CD4-positive, alpha-beta T cell (primary cell): ENCODE results near the gene SLC13A3. TPM values are rescaled to one million over a fixed set of nuclear protein-coding genes. Genes with fewer than 3 reads are reported as not detected.

Experiments
- ATAC-seq: fragments of 200-7000 bp; cut with Tn5 transposase; one replicate; pipeline ENCODE4 v1.10.0; 2022; ENCODE audit warnings: mild to moderate bottlenecking; ENCODE audit not compliant: poor library complexity
- CTCF ChIA-PET: fragments of 350-600 bp; sonication (Branson Sonifier 250); formaldehyde crosslinking; loops from one replicate; lab custom pipeline; 2021; ENCODE audit warnings: antibody characterized with exemption, inconsistent platforms; lab: Charles Lee
- POLR2A ChIA-PET: fragments of 350-600 bp; sonication (Branson Sonifier 250); formaldehyde crosslinking; loops from one replicate; lab custom pipeline; 2021; ENCODE audit warnings: antibody characterized with exemption, inconsistent platforms; lab: Charles Lee
- DNase-seq, 14 experiments: peaks; one replicate each; pipeline ENCODE4 v3.0.0-alpha.2; 2013 to 2020; ENCODE audit warnings: mixed read lengths in 2 of 14
- H3K27ac ChIP-seq, 2 donors: one replicate each; pipeline versions ENCODE4 v1.5.1 to v1.7.0; 2013; ENCODE audit warnings: low read length in 2 of 2, low read depth in 1 of 2, mild to moderate bottlenecking in 1 of 2
- H3K27me3 ChIP-seq, 2 experiments: 1 replicate in 1 of 2; 2 replicates in 1 of 2; pipeline versions ENCODE4 v1.6.1 to v1.7.0; 2013; ENCODE audit warnings: low read length in 2 of 2, control low read depth in 1 of 2, mild to moderate bottlenecking in 1 of 2, moderate library complexity in 1 of 2; ENCODE audit not compliant: insufficient read depth in 2 of 2, control insufficient read depth in 1 of 2
- H3K36me3 ChIP-seq: one replicate; pipeline ENCODE4 v1.6.1; 2013; ENCODE audit warnings: low read length, control low read depth; ENCODE audit not compliant: insufficient read depth
- H3K4me1 ChIP-seq: one replicate; pipeline ENCODE4 v1.6.1; 2013; ENCODE audit warnings: low read length, control low read depth; ENCODE audit not compliant: insufficient read depth
- H3K4me3 ChIP-seq: one replicate; pipeline ENCODE4 v1.5.1; 2013; ENCODE audit warnings: mild to moderate bottlenecking, low read length, moderate library complexity
- H3K9me3 ChIP-seq, 2 experiments: 1 replicate in 1 of 2; 2 replicates in 1 of 2; pipeline versions ENCODE4 v1.6.1 to v1.7.0; 2013; ENCODE audit warnings: low read length in 2 of 2, mild to moderate bottlenecking in 2 of 2, control low read depth in 1 of 2, moderate library complexity in 1 of 2; ENCODE audit not compliant: control insufficient read depth in 1 of 2, insufficient read depth in 1 of 2
- H3K27ac Mint-ChIP-seq: one replicate; pipeline ENCODE4 v1.8.0; 2020; ENCODE audit warnings: mixed read lengths
- H3K27me3 Mint-ChIP-seq: one replicate; pipeline ENCODE4 v1.8.0; 2021; ENCODE audit warnings: mixed read lengths
- H3K36me3 Mint-ChIP-seq: one replicate; pipeline ENCODE4 v1.8.0; 2021; ENCODE audit warnings: low read depth, mixed read lengths
- H3K4me1 Mint-ChIP-seq: one replicate; pipeline ENCODE4 v1.8.0; 2021; ENCODE audit warnings: low read depth, mixed read lengths
- H3K4me3 Mint-ChIP-seq: one replicate; pipeline ENCODE4 v1.8.0; 2020; ENCODE audit warnings: mild to moderate bottlenecking, mixed read lengths
- H3K9me3 Mint-ChIP-seq: one replicate; pipeline ENCODE4 v1.8.0; 2020; ENCODE audit warnings: mixed read lengths
- intact Hi-C, 2 experiments: fragments of 100-400 bp; cut with DNase I in 1 of 2; cut with micrococcal nuclease in 1 of 2; formaldehyde crosslinking; loops; one replicate each; pipeline versions ENCODE4 v1.15.1 to v1.9.0; 2023 to 2025; cut with DNase I, micrococcal nuclease
- total RNA-seq, 174 experiments: library from RNA in 2 of 174; stranded (reverse) in 2 of 174; gene quantifications; one replicate each; pipeline ENCODE4 v1.2.3 and lab custom pipeline; 2021 to 2026
- TF ChIP-seq, protein P1 (sequence below): fragments of 200-600 bp; IDR thresholded peaks from one replicate; pipeline ENCODE4 v1.8.0; 2022; ENCODE audit warnings: antibody characterized with exemption, mild to moderate bottlenecking

SLC13A3 gene
- total RNA-seq, 2 experiments from 2014 or later, result 0.28 TPM; not detected in 1

DNA sequence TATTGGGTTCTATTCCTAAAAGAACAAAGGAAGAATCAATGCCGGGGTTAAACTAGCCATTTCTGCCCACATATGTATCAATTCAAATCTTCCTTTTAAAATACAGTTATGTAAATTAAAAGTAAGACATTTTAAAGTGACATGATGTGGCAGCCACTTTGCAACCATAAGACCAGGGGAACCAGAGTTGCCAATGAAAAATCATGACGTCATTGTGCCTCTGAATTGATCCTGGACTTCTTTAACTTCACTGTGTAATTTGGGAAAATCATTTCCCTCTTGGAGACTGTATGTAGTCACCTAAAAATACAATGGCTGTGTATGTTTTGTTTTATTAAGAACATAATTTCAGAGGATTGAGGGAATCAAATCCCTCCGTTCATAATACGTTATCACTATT is 42.2 kb downstream of the SLC13A3 start:
- Mint-ChIP-seq H3K27me3 (peaks cover 13% of the 10 kb centered on the region), H3K36me3 (no peaks in the 10 kb centered on the region), H3K9me3 (peaks cover 3% of the 10 kb centered on the region), H3K4me1 (no peaks in the 10 kb centered on the region), H3K27ac (no peak overlapping the region), H3K4me3 (no peak overlapping the region)
- H3K27me3 ChIP-seq, result peaks cover 0 to 4% of the 10 kb centered on the region in 2 experiments
- no peak for ATAC-seq
- TF ChIP-seq, protein P1, sequence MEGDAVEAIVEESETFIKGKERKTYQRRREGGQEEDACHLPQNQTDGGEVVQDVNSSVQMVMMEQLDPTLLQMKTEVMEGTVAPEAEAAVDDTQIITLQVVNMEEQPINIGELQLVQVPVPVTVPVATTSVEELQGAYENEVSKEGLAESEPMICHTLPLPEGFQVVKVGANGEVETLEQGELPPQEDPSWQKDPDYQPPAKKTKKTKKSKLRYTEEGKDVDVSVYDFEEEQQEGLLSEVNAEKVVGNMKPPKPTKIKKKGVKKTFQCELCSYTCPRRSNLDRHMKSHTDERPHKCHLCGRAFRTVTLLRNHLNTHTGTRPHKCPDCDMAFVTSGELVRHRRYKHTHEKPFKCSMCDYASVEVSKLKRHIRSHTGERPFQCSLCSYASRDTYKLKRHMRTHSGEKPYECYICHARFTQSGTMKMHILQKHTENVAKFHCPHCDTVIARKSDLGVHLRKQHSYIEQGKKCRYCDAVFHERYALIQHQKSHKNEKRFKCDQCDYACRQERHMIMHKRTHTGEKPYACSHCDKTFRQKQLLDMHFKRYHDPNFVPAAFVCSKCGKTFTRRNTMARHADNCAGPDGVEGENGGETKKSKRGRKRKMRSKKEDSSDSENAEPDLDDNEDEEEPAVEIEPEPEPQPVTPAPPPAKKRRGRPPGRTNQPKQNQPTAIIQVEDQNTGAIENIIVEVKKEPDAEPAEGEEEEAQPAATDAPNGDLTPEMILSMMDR, result no peak
- ChIA-PET POLR2A (no interaction called here), CTCF (no interaction called here)
- no peak overlapping the region for H3K4me3 ChIP-seq
- no peaks in the 10 kb centered on the region for H3K36me3 ChIP-seq
- H3K9me3 ChIP-seq, result no peaks in the 10 kb centered on the region
- intact Hi-C loops, result no loop called here
- no peaks in the 10 kb centered on the region for H3K4me1 ChIP-seq
- no peak overlapping the region for H3K27ac ChIP-seq
- no peak for DNase-seq

DNA sequence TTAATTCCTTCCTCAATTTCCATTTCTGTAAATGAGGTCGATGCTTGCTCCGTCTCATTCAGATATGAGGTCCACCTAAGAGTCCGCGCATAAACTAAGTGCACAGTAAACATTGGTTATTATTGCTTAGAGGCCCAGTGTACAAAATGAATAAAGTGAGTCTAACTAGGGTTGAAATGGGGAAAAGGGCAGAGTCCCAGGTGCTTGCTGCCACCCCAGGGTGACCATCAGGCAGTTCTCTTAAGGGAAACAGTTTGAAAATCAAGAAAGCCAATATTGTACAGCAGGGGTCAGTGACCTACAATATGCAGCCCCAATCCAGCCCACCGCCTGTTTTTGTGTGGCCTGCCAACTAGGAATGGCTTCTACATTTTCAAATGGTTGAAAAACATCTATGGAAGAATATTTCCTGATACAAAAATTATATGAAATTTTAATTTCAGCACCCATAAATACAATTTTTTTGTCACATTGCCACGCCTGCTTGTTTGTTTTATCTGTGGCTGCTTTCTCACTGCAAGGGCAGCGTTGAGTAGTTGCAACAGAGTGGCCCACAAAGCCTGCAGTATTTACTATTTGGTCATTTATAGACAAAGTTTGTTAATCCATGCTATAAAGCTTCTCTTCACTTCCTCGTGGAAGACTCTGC is 43.3 kb downstream of the SLC13A3 start:
- intact Hi-C loops, result no loop called here
- H3K27ac ChIP-seq, result no peak overlapping the region
- POLR2A ChIA-PET, result no interaction called here
- H3K4me1 Mint-ChIP-seq, result no peaks in the 10 kb centered on the region
- no peaks in the 10 kb centered on the region for H3K36me3 ChIP-seq
- H3K4me3 ChIP-seq, result no peak overlapping the region
- H3K27me3 ChIP-seq, result peaks cover 0 to 4% of the 10 kb centered on the region in 2 experiments
- H3K9me3 ChIP-seq, result no peaks in the 10 kb centered on the region
- ATAC-seq (no peak), DNase-seq (no peak)
- CTCF ChIA-PET, result no interaction called here
- H3K27ac Mint-ChIP-seq, result no peak overlapping the region
- H3K36me3 Mint-ChIP-seq, result no peaks in the 10 kb centered on the region
- TF ChIP-seq, protein P1, result no peak
- no peak overlapping the region for H3K4me3 Mint-ChIP-seq
- peaks cover 9% of the 10 kb centered on the region for H3K27me3 Mint-ChIP-seq
- peaks cover 3% of the 10 kb centered on the region for H3K9me3 Mint-ChIP-seq
- no peaks in the 10 kb centered on the region for H3K4me1 ChIP-seq

DNA sequence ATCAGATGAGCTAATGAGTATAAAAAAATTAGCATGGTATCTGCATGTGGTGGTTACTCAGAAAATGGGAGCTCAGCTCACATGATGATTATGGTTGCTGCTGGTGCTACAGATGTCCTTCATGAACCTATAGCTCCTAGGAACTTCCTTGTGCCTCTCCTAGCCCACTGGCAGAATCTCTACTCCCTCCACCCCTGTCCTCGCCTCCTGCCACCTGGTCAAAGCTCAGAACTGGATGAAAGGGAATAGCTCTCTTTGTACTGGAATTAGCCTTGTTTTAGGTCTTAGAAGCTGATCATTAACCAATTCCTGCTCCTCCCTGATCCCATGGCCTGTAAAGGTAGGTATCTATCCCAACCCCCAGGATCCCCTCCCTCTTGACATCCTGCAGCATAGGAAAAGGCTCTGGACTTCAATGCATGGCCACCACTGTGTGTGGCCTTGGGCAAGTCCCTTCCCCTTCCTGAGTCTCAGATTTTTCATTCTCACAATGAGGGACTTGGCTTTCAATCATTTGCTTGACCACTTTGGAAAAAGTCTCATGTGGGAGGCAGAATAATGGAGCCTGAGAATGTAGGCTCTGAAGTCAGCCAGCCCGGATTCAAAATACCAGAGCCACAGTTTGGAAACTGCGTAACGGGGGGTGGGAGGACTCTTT is 43.9 kb downstream of the SLC13A3 start:
- H3K27ac ChIP-seq, result no peak overlapping the region
- Mint-ChIP-seq H3K27me3 (peaks cover 9% of the 10 kb centered on the region), H3K36me3 (no peaks in the 10 kb centered on the region), H3K4me3 (no peak overlapping the region), H3K9me3 (peaks cover 3% of the 10 kb centered on the region), H3K27ac (no peak overlapping the region), H3K4me1 (no peaks in the 10 kb centered on the region)
- ATAC-seq (no peak), DNase-seq (no peak)
- H3K4me3 ChIP-seq, result no peak overlapping the region
- ChIA-PET CTCF (no interaction called here), POLR2A (no interaction called here)
- TF ChIP-seq, protein P1, result no peak
- peaks cover 0 to 2% of the 10 kb centered on the region in 2 experiments for H3K27me3 ChIP-seq
- H3K9me3 ChIP-seq, result no peaks in the 10 kb centered on the region
- intact Hi-C loops, result no loop called here
- no peaks in the 10 kb centered on the region for H3K36me3 ChIP-seq
- no peaks in the 10 kb centered on the region for H3K4me1 ChIP-seq
